GM19397 (cell line): ENCODE results near the gene PTPN9.
"Not testable (repeated sequence)": the region's sequence is repeated elsewhere in the genome, so short reads cannot be mapped to it uniquely, and the experiment has no call there.

ENCODE experiments used
- ATAC-seq: cut with Tn5 transposase; IDR thresholded peaks from one replicate; pipeline ENCODE4 v1.9.1; 2021; ENCODE audit warnings: mild to moderate bottlenecking, moderate library complexity; ENCODE audit not compliant: unreplicated experiment

PTPN9 gene

DNA sequence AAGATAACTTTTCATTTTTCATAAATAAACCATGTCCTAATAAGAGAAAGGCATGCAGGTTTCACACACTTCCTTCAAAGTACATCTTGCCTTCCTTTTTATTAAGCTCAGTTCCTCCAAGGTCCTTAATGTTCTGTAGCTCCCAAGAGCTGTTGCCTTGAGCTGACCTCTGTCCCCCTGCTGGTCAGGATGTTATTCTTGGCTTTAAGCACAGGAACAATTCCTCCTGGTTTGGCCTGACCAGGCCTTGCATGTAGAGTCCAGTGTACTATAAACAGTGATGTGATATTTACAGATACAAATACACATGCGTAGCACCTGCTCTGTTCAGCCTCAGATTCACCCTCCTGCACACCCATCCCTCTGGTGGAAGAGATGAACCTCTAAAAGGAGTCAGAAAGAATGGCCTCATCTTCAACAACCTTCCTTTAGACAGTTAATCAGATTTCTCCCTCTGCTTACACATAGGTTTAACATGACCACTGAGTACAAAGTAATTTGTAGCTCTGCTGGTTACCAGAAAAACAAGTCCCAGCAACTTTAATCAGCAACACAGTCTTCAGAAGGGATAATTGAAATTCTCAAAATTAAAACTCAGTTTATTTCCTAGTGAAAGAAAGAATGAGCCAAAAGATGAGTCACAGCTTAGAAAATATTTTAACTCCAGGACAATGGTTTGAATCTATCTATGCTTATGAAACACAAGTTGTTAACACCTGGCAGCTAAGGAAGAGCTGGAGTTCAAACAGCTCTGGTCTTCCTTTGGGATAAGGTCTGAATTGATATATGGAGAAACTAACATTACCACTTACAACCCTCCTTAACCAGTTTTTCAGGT, 46.5 kb downstream of the PTPN9 start:
- no peak for ATAC-seq

DNA sequence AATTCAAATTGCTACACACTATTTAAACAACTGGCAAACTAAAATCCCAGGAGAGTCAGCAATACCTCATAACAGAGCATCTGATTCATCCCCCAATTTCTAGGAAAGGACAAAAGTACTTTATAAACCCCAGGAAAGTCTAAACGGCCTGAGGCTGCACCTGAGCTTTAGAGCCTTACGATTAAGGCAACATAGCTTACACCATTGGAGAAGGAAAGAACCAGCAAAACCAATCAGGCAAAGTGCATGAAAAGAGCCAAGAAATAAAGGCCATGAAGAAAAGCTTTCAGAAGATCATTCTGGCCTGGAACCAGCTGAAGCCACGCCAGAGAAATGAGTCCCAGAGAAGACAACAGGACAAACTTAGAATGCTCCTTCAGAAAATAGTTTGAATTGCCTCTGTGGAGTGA, 48.1 kb downstream of the PTPN9 start:
- ATAC-seq, result no peak

DNA sequence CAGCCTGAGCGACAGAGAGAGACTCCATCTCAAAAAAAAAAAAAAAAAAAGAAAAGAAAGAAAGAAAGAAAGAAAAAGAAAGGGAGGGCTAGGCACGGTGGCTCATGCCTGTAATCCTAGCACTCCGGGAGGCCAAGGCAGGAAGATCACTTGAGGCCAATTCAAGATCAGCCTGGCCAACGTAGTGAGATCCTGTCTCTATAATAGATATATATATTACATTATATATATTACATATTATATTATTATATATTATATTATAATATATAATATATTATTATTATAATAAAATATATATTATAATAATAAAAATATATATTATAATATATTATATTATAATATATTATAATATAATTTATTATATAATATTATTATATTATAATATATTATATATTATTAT, 48.9 kb downstream of the PTPN9 start:
- ATAC-seq, result no peak

DNA sequence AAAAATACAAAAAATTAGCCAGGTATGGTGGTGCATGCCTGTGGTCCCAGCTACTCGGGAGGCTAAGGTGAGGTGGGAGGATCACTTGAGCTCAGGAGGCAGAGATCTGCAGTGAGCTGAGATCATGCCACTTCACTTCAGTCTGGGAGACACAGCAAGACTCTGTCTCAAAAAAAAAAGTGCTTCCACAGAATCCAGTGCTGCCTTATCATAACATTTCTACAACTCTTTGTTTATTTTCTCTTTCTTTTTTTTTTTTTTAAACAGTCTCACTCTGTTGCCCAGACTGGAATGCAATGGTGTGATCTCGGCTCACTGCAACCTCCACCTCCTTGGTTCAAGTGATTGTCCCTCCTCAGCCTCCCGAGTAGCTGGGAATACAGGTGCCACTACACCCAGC, 53.4 kb downstream of the PTPN9 start:
- not testable (repeated sequence) for ATAC-seq

DNA sequence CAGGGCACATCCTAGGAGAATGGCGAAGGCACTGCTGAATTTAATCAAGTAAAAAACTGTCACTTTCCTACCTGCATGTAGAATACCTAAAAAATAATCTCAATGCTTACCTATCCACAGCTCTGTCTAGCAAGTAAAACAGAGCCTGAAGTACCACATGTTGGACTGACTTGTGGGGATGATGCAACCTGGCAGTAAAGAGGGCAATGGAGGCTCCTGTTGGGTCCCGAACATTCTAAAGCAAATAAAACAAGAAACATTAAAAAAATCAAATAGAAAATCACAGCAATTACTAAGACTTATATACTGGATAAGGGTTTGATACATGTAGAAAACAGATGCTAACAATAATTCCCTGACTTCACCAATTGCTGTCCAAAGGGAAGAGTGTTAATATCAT, 56.1 kb downstream of the PTPN9 start:
- ATAC-seq, result no peak

DNA sequence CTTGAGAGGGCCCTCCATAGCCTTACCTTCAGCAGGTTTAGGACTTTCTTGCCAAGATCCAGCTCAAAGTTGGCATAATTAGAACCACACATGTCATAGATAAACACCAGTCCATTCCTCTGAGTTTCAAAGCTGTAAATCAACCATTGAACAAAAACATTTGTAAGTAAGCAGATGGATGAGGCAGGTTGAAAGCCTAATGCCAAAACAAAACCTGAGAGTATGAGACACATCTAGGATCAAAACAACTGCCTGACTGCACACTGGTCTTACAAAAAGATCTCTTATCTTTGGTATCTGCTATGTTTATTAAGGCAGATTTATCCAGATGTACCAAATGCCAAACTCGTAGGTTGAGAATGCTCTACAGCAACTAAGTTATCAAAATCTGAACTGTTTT, 61.9 kb downstream of the PTPN9 start:
- ATAC-seq, result no peak

DNA sequence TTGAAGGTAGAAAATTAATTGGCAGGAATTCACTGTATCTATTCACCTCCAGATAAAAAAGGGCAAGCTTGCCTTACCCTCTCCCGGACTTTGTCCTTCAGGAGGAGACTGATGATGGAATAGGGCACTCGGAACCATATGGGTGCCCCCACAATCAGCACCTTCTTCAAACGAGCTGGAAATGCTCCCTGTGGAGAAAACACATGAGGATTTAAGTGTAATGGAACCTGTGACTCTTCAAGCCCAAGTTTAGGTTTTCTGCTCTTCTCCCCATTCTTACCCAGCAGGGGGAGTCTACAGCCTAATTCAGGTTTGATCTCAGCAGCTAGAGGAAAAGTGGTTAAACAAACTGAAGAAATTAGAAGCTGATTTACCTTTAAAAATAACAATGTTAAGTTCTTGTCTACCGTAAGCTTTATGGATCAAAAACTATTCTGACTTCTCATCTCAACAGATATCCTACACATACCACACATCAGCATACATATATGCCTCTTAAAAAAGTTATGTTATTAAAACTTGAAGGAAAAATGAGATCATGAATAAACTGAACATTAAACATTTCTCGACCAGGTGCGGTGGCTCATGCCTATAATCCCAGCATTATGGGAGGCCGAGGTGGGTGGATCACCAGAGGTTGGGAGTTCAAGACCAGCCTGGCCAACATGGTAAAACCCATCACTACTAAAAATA, 70.1 kb downstream of the PTPN9 start:
- no peak for ATAC-seq

DNA sequence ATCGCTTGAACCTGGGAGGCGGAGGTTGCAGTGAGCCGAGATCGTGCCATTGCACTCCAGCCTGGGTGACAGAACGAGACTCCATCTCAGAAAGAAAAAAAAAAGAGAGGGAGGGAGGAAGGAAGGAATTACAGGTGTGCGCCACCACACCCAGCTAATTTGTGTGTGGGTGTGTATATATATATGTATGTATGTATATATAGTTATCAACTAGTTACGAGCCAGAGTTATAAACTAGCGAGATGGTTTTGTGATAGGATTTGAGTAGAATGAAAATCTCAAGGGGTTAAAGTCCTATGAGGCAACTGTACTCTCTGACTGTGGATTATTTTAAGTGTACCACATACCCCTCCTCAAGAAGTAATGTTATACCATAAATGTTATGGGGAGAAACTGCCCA, 76.8 kb downstream of the PTPN9 start:
- no peak for ATAC-seq

DNA sequence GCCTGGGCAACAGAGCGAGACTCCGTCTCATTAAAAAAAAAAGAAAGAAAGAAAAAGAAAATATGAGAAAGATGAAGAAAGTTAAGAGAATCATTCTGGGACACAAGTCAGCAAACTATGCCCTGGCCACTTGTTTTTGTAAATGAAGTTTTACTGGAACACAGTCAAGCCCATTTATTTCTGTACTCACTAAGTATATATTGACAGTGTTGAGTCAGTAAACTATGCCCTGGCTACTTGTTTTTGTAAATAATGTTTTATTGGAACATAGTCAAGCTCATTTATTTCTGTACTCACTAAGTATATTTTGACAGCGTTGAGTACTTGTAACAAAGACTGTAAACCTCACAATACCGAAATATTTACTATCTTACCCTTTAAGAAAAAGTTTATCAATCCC, 85.4 kb downstream of the PTPN9 start:
- no peak for ATAC-seq

DNA sequence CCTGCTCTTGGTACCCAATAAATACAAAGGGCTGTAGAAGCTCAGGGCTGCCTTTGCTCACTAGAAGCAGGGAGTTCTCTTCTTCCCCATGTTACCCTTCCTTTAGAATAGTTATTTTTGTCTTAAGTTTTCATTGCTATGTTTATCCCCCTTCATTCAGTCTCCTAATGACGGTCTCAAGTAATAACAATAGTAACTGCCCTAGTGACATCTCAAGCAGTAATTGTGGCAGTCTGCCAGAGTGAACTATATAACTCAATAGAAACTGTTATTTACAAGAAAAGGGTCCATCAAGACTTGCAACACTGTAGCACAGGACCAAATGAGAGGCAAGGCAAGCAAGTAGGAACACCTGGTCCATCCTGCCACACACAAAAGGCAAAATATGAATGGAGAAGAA, 95.2 kb downstream of the PTPN9 start:
- ATAC-seq, result no peak

DNA sequence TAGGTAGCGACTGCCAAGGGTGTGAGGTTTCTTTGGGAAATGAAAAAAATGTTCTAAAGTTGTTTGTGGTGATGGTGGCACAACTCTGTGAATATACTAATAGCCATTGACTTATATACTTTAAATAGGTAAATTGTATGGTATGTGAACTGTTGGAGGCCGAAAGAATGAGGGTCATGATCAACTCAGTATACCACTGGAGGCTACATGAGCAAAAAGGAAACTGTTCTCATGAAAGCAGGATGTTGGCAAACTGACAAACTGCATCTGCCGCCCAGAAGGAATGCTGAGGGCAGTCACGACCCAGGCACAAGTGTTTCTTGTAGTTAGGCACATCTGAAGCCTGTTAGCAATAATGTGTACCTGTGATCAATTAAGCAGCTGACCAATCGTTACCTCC, 95.6 kb downstream of the PTPN9 start:
- not testable (repeated sequence) for ATAC-seq

DNA sequence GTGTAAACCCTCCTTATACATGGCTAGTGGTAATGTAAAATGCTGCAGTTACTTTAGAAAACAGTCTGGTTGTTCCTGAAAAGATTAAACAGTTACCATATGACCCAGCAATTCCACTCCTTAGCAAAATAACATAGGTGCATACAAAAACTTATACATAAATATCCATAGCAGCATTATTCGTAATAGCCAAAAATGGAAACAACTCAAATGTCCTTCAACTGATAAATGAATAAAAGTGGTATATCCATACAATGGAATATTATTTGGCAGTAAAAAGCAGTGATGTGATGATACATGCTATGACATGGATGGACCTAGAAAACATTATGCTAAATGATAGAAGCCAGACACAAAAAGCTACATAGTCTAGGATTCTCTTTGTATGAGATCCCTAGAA, 96.0 kb downstream of the PTPN9 start:
- ATAC-seq, result no peak

DNA sequence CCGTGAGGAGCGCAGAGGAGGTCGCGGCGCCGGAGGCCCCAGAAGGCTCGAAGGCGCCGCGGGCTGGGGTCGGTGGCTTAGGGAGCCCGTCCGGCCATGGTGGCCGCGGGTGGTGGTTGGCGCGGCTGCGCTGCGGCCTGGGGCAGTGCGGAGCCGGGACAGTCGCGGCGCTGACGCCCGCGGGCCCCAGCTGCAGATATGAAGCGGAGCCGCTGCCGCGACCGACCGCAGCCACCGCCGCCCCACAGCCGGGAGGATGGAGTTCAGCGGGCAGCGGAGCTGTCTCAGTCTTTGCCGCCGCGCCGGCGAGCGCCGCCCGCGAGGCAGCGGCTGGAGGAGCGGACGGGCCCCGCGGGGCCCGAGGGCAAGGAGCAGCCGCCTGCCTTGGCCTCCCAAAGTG, 98.7 kb downstream of the PTPN9 start:
- ATAC-seq, result not testable (repeated sequence)

DNA sequence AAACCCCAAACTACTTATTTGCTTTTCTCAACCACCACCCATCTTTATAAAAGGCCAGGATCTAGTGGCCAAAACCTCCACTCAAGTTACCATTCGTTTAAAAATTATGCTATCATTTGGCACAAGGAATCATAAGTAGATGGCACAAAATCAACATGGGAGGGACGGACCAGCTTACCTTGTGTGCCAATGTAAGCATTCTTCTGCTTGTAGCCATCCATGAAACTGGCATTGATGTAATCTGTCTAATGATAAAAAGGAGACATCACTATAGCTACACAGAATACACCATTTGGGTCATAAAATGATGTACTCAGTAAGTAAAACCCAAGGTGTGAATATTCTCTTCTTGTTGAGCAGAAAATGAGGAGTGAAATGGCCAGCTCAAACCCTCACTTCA, 99.4 kb downstream of the PTPN9 start:
- no peak for ATAC-seq

DNA sequence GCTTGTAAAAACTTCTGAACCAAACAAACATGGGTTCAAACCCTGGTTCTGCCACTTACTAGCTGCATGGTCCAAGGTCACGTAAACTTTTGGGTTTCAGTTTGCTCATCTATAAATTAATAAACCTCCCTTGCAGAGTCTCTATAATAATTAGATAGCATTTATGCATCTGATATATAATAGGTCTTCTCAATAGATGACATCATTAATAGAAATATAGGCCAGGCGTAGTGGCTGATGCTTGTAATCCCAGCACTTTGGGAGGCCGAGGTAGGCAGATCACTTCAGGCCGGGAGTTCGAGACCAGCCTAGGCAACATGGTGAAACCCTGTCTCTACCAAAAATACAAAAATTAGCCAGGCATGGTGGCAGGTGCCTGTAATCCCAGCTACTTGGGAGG, 102.0 kb downstream of the PTPN9 start:
- ATAC-seq, result not testable (repeated sequence)

DNA sequence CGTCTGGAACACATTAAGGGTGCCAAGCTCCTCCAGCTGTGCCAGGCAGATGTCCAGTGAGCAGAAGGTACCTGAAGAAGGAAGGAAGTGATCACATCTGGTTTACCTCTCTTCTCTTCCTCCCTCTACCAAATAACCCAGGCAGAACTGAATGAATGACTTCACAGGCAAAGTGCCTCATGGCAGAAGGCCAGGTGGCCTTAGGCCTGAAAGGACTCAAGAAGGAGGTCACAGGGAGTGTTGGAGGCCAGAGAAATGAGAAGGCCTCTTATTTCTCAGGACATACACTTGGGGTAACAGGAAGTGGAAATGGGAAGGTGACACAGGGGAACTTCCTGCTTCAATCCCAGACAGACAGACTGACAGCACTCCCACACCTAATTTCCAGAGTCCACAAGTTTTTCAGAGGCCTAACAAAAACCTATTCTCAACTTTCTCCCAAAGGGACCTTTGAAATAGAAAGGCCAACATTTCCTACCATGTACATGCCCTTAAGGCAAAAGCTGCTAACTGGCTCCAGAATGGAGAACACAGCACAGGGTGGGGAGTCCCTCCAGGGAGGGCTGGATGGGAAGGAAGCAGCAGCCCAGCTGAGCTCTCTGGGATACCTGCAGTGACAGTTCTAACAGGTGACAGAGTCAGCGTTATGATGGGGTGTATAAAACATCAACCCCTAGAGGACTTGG, 110.1 kb downstream of the PTPN9 start:
- no peak for ATAC-seq

DNA sequence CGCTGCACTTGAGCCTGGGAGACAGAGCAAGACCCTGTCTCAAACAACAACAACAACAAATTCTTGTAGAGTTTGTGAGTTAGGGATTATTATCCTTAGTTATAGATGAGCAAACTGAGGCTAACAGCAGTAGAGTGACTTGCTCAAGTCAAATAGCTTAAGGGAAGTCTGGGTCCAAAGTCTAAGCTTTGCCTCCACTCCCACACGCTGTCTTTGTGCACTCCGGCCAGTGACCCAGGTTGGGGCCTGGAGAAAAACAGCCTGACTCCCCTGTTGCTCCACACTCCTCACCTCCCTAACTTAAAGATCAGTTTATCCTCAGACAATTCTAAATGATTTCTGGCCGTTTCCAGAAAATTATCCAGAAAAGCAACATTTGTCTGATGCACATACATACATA, 118.5 kb downstream of the PTPN9 start:
- ATAC-seq, result no peak

DNA sequence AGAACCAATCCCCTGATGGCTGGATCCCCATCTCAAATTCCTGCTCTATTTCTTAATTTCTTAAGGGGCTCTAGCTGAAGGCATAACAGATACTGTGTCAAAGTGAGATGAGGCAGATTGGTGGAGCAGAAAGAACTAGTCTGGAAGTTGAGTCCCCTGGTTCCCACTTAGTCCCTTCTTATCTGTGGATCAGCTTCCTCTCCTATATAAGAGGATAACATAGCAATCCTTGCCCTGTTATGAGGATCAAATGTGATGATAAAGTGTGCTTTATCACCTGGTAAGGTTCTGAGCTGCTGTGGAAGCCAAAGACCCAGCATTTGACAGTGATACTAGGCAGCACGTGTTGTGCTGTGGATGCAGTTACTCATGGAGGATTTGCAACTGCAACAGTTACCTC, 119.5 kb downstream of the PTPN9 start:
- ATAC-seq, result no peak

DNA sequence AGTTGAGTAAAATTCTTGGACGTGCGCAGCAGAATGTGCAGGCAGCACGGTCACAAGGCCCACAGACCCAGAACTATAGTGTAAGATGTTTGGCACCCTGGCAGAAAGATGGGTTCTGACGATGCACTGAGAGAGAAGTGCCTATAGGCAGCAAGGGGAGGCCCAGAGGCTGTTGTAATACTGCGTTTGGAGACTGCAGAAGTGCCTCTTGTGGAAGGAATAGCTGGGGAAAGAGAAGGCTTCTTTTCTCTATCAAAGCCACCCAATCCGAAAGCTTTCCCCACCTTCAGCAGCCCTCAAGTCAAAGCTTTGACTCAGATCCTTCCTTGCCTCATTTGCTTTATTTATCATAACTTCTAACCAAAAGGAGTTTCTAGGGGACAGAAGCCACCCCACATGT, 122.4 kb downstream of the PTPN9 start:
- ATAC-seq, result no peak

DNA sequence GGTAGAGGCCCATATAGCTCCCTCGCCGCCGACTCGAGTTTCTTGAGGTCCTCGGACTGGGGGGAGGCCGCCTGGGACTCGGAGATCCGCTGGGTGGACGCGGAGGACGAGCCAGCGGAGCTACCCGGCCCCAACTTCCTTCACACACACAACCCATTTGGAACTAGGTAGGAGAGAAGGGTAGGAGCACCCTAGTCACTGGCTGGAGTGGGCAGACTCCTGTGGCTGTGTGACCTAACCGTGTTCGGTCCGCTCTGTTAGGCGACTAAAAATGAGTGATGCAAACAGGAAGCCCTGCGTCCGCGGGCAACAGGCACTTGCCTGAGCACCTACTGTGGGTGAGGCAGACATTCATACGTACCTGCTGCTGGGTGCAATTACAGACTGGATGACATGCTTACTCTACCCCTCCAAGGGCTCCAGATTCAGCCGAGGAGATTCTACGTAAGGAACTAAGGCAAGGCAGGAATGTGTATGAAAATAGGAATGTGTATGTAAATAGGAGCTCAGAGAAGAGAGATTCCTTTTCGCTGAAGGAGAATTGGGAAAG, 123.1 kb downstream of the PTPN9 start:
- ATAC-seq, result no peak

DNA sequence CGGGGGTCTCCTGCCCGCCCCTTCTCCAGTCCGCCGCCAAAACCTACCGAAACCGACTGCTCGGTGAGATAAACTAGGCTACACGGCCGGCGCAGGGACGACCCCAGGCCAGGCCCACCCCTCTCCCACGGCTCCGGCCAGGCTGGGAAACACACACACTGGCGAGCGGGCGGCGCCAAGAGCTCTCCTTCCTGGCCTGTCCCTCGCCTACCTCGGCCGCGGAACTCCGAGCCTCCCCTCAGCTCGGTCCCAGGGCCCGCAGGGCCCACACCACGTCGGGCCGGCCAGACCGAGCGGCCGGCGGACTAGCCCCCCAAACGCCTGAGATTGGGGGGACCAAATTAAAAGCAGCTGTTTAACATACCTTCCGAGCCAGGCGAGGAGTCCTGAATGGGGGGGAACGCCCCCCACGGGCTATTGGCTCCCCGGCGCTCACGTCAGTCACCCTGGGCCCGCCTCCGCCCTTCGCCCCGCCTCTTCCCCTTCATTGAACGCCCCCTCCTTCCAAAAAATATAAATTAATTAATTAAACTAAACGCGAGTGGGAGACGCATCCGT, 123.6 kb downstream of the PTPN9 start:
- ATAC-seq, result no peak
